Measurements from ENCODE around the gene ARMH3.

GRCh38 chr10:101933976-101934375, 122.0 kb downstream of the ARMH3 start:
- TF ChIP-seq YY1 (IDR thresholded peaks at IDR 0.05; ENCODE audit: insufficient read depth, insufficient read length) (no peak), SUZ12 (IDR thresholded peaks at IDR 0.05; ENCODE audit: extremely low read depth, insufficient read depth, insufficient read length) (no peak)
